H1 (cell line): ENCODE results near the gene GRIA2. TPM values are rescaled to one million over a fixed set of nuclear protein-coding genes. Genes with fewer than 3 reads are reported as not detected.

ENCODE experiments used
- CTCF ChIA-PET: fragments of 300-600 bp; sonication (Branson Sonifier 250); formaldehyde crosslinking; loops from one replicate; lab custom pipeline; 2021; ENCODE audit not compliant: partially characterized antibody; lab: Charles Lee
- POLR2A ChIA-PET: fragments of 300-600 bp; sonication (Branson Sonifier 250); formaldehyde crosslinking; loops from one replicate; lab custom pipeline; 2021; ENCODE audit warnings: inconsistent platforms; ENCODE audit not compliant: partially characterized antibody; lab: Charles Lee
- DNase-seq, 2 experiments: peaks; one replicate each; pipeline versions ENCODE4 v3.0.0 to v3.0.0-alpha.2; 2010 to 2022; ENCODE audit warnings: low spot score in 2 of 2, low read depth in 1 of 2, mixed read lengths in 1 of 2
- FAIRE-seq: peaks from 2 replicates; lab custom pipeline; 2011; peaks lifted over from hg19 to GRCh38; lab: Jason Lieb, UNC
- H2AFZ ChIP-seq: 2 replicates; pipeline ENCODE4 v1.8.1; 2012; ENCODE audit warnings: low read length, inconsistent platforms
- H2AK5ac ChIP-seq: 2 replicates; pipeline ENCODE4 v1.6.1; 2013; ENCODE audit warnings: low read depth, low read length
- H2BK120ac ChIP-seq: replicated peaks from 2 replicates; pipeline ENCODE3; 2013; ENCODE audit warnings: low read depth, low read length, inconsistent platforms
- H2BK12ac ChIP-seq: 2 replicates; pipeline ENCODE4 v1.6.1; 2013; ENCODE audit warnings: low read depth, low read length
- H2BK15ac ChIP-seq: 2 replicates; pipeline ENCODE4 v1.6.1; 2013; ENCODE audit warnings: low read length
- H2BK20ac ChIP-seq: 2 replicates; pipeline ENCODE4 v1.6.1; 2013; ENCODE audit warnings: low read length
- H2BK5ac ChIP-seq: 2 replicates; pipeline ENCODE4 v1.6.1; 2013; ENCODE audit warnings: low read depth, low read length
- H3K14ac ChIP-seq: 2 replicates; pipeline ENCODE4 v1.6.1; 2013; ENCODE audit warnings: inconsistent platforms; ENCODE audit not compliant: insufficient read length
- H3K18ac ChIP-seq: 2 replicates; pipeline ENCODE4 v1.6.1; 2013; ENCODE audit warnings: low read length; ENCODE audit errors: extremely low read depth
- H3K23ac ChIP-seq: 2 replicates; pipeline ENCODE4 v1.6.1; 2013; ENCODE audit warnings: inconsistent platforms; ENCODE audit not compliant: insufficient read length
- H3K23me2 ChIP-seq: 2 replicates; pipeline ENCODE4 v1.6.1; 2013; ENCODE audit warnings: low read depth, low read length
- H3K27ac ChIP-seq: 2 replicates; pipeline ENCODE4 v1.6.1; 2011; ENCODE audit warnings: low read depth, low read length, inconsistent platforms
- H3K27me3 ChIP-seq, 4 experiments: replicated peaks in 1 of 4; 1 replicate in 1 of 4; 2 replicates in 3 of 4; pipeline versions ENCODE4 v1.6.1 to v1.8.1; 2011 to 2013; ENCODE audit warnings: low read length in 3 of 4, mild to moderate bottlenecking in 3 of 4, inconsistent platforms in 2 of 4, mixed read lengths in 2 of 4, moderate library complexity in 1 of 4; ENCODE audit not compliant: control insufficient read depth in 3 of 4, insufficient read depth in 3 of 4; ENCODE audit errors: extremely low read depth in 1 of 4
- H3K36me3 ChIP-seq, 4 experiments: 2 replicates each; pipeline versions ENCODE4 v1.6.1 to v1.8.1; 2011 to 2013; ENCODE audit warnings: mild to moderate bottlenecking in 4 of 4, low read length in 3 of 4, moderate library complexity in 2 of 4, control low read depth in 1 of 4, inconsistent platforms in 1 of 4; ENCODE audit not compliant: insufficient read depth in 4 of 4, control insufficient read depth in 2 of 4
- H3K4ac ChIP-seq: replicated peaks from 2 replicates; pipeline ENCODE3; 2013; ENCODE audit warnings: low read length, low read depth, mixed read lengths, inconsistent platforms; ENCODE audit not compliant: insufficient read length
- H3K4me1 ChIP-seq, 4 experiments: replicated peaks in 1 of 4; 1 replicate in 1 of 4; 2 replicates in 3 of 4; pipeline versions ENCODE4 v1.6.1 to v1.8.1; 2011 to 2013; ENCODE audit warnings: low read length in 3 of 4, inconsistent platforms in 2 of 4, mixed read lengths in 1 of 4; ENCODE audit not compliant: insufficient read depth in 4 of 4, control insufficient read depth in 3 of 4
- H3K4me2 ChIP-seq, 2 experiments: 2 replicates each; pipeline versions ENCODE4 v1.6.1 to v1.8.1; 2011 to 2013; ENCODE audit warnings: low read depth in 2 of 2, low read length in 2 of 2, control low read depth in 1 of 2, inconsistent platforms in 1 of 2, mild to moderate bottlenecking in 1 of 2; ENCODE audit not compliant: insufficient read depth in 1 of 2
- H3K4me3 ChIP-seq, 4 experiments: fragments of 200-600, 300-600 bp in 1 of 4; sonication (generic), shearing (Covaris generic), sonication (Bioruptor Twin) in 1 of 4; 2 replicates each; pipeline versions ENCODE4 v1.5.1 to v1.8.1; 2011 to 2016; ENCODE audit warnings: low read length in 4 of 4, low read depth in 3 of 4, control low read depth in 2 of 4, inconsistent platforms in 2 of 4, mild to moderate bottlenecking in 2 of 4, mixed read lengths in 1 of 4, moderate library complexity in 1 of 4; ENCODE audit not compliant: insufficient read depth in 2 of 4; ENCODE audit errors: extremely low read depth in 1 of 4
- H3K56ac ChIP-seq: replicated peaks from 2 replicates; pipeline ENCODE3; 2013; ENCODE audit warnings: low read depth, mild to moderate bottlenecking, mixed read lengths, low read length, inconsistent platforms; ENCODE audit not compliant: insufficient read length
- H3K79me1 ChIP-seq: 2 replicates; pipeline ENCODE4 v1.6.1; 2013; ENCODE audit warnings: low read depth, low read length, control low read depth
- H3K79me2 ChIP-seq, 2 experiments: 2 replicates each; pipeline versions ENCODE4 v1.6.1 to v1.8.1; 2012 to 2013; ENCODE audit warnings: low read length in 2 of 2, mild to moderate bottlenecking in 2 of 2, inconsistent platforms in 1 of 2; ENCODE audit not compliant: insufficient read depth in 2 of 2, control insufficient read depth in 1 of 2
- H3K9ac ChIP-seq, 4 experiments: replicated peaks in 1 of 4; 1 replicate in 1 of 4; 2 replicates in 3 of 4; pipeline versions ENCODE4 v1.6.1 to v1.8.1; 2011 to 2013; ENCODE audit warnings: low read depth in 3 of 4, low read length in 3 of 4, control low read depth in 2 of 4, mild to moderate bottlenecking in 2 of 4, moderate library complexity in 2 of 4, inconsistent platforms in 1 of 4; ENCODE audit errors: extremely low read depth in 1 of 4
- H3K9me3 ChIP-seq, 2 experiments: 2 replicates each; pipeline versions ENCODE4 v1.6.1 to v1.8.1; 2012 to 2013; ENCODE audit warnings: mild to moderate bottlenecking in 2 of 2, moderate library complexity in 2 of 2, control low read depth in 1 of 2, inconsistent platforms in 1 of 2, low read depth in 1 of 2, low read length in 1 of 2, mixed read lengths in 1 of 2; ENCODE audit not compliant: insufficient read depth in 2 of 2
- H4K20me1 ChIP-seq, 2 experiments: replicated peaks in 1 of 2; 2 replicates each; pipeline versions ENCODE3 to v1.8.1; 2011 to 2013; ENCODE audit warnings: inconsistent platforms in 2 of 2, low read length in 2 of 2, mild to moderate bottlenecking in 1 of 2; ENCODE audit not compliant: insufficient read depth in 2 of 2, control insufficient read depth in 1 of 2
- H4K5ac ChIP-seq: 2 replicates; pipeline ENCODE4 v1.6.1; 2013; ENCODE audit warnings: low read length, low read depth, mixed read lengths, inconsistent platforms; ENCODE audit not compliant: insufficient read length
- H4K8ac ChIP-seq: 2 replicates; pipeline ENCODE4 v1.8.0; 2013; ENCODE audit warnings: mild to moderate bottlenecking, moderate library complexity, low read length, inconsistent platforms; ENCODE audit not compliant: insufficient read depth; ENCODE audit errors: extremely low read depth
- H4K91ac ChIP-seq: replicated peaks from 2 replicates; pipeline ENCODE3; 2013; ENCODE audit warnings: low read length, mixed read lengths, inconsistent platforms; ENCODE audit not compliant: insufficient read length
- WGBS, 2 experiments: shearing (Covaris generic) in 1 of 2; methylation state at CpG; one replicate each; pipeline versions ENCODE4 v1.1.6 to v1.1.7; 2013 to 2015; ENCODE audit warnings: low lambda C conversion rate in 2 of 2, mixed read lengths in 2 of 2, inconsistent platforms in 1 of 2, low coverage in 1 of 2, missing lambda C conversion rate in 1 of 2; ENCODE audit not compliant: insufficient replicate concordance in 2 of 2, insufficient coverage in 1 of 2, insufficient read length in 1 of 2; ENCODE audit errors: extremely low coverage in 1 of 2, missing lambda C conversion rate in 1 of 2; 5-methylcytosine and 5-hydroxymethylcytosine counted together
- polyA plus RNA-seq, 7 experiments: library from polyadenylated mRNA; depleted of rRNA in 3 of 7; stranded (reverse) in 5 of 7; unstranded in 2 of 7; fragments of >200 nt in 5 of 7; fragments of 200-250 nt in 2 of 7; gene quantifications; 1 replicate in 5 of 7; 2 replicates in 1 of 7; 4 replicates in 1 of 7; pipeline versions ENCODE4 v1.2.1 to v1.2.3, GENCODE V29; 2011 to 2013; ENCODE audit warnings: missing spikeins in 2 of 7, mixed read lengths in 2 of 7
- total RNA-seq: library from RNA; stranded (reverse); fragmentation: NEBNext Ultra II Directional; extraction: Animal tissue kit (Norgen Biotek cat#: 25700); gene quantifications from 2 replicates; pipeline ENCODE4 v1.2.1, GENCODE V29; 2021

GRIA2 gene
- total and polyA plus RNA-seq, 2 of the 8 experiments (the other 6 are each of a cell fraction or from before 2014, with no cell fraction given): not detected

GRCh38 chr4:157219711-157220370 lies 687 bp upstream of the GRIA2 start:
- H3K4me2 ChIP-seq: peak overlapping the region; percentile 84 to 91; a peak in 3 of 4 replicates
- H4K8ac ChIP-seq: no peak overlapping the region
- no peak overlapping the region for H3K14ac ChIP-seq
- no peak overlapping the region for H3K9ac ChIP-seq
- no peak overlapping the region for H3K4ac ChIP-seq
- H3K36me3 ChIP-seq: no peaks in the 10 kb centered on the region
- H3K79me1 ChIP-seq: no peaks in the 10 kb centered on the region
- H2BK15ac ChIP-seq: no peak overlapping the region
- H2AK5ac ChIP-seq: no peak overlapping the region
- no peak overlapping the region for H2AFZ ChIP-seq
- H3K23ac ChIP-seq: no peak overlapping the region
- no peak overlapping the region for H4K91ac ChIP-seq
- H4K5ac ChIP-seq: no peak overlapping the region
- ChIA-PET CTCF (interaction anchor here (0.7 to 2.2 kb wide), 7 partner anchors 10 to 585 kb away, joined by 3 to 8 read pairs (median 5); no protein-coding TSS in a partner anchor), POLR2A (interaction anchor here (0.5 kb wide), 1 partner anchor 161 kb away, joined by 3 read pairs; no protein-coding TSS in a partner anchor)
- no peak overlapping the region for H3K56ac ChIP-seq
- H3K18ac ChIP-seq: no peak overlapping the region
- FAIRE-seq (no peak), DNase-seq (no peak)
- WGBS, 2 experiments: 39% methylated on average over 16 of the region's 16 CpGs; no CpG with 5 or more reads in 1 of the 2 experiments
- peak overlapping the region in 1 of 4 experiments; percentile 58; a peak in 2 of 8 replicates for H3K4me3 ChIP-seq
- H3K9me3 ChIP-seq: no peaks in the 10 kb centered on the region
- peaks cover 2 to 4% of the 10 kb centered on the region in 2 experiments for H4K20me1 ChIP-seq
- H2BK12ac ChIP-seq: no peak overlapping the region
- peaks cover 16% of the 10 kb centered on the region; the same call in 1 of the 2 replicates for H3K23me2 ChIP-seq
- H3K79me2 ChIP-seq: no peaks in the 10 kb centered on the region
- H2BK120ac ChIP-seq: no peak overlapping the region
- H2BK5ac ChIP-seq: no peak overlapping the region
- no peak overlapping the region for H3K27ac ChIP-seq
- peaks cover 22 to 48% (median 40%) of the 10 kb centered on the region in 4 experiments for H3K27me3 ChIP-seq
- H2BK20ac ChIP-seq: no peak overlapping the region
- peaks cover 0 to 9% (median 3%) of the 10 kb centered on the region in 4 experiments; a peak in 1 of 7 replicates for H3K4me1 ChIP-seq
